ENCODE measurements around the gene UFSP1.
A peak's percentile ranks its signal among the peaks of the same experiment; 100 is the strongest.
"Not testable (repeated sequence)": the region's sequence is repeated elsewhere in the genome, so short reads cannot be mapped to it uniquely, and the experiment has no call there.

Gene UFSP1
- 1.1 reads per million for total RNA-seq

DNA sequence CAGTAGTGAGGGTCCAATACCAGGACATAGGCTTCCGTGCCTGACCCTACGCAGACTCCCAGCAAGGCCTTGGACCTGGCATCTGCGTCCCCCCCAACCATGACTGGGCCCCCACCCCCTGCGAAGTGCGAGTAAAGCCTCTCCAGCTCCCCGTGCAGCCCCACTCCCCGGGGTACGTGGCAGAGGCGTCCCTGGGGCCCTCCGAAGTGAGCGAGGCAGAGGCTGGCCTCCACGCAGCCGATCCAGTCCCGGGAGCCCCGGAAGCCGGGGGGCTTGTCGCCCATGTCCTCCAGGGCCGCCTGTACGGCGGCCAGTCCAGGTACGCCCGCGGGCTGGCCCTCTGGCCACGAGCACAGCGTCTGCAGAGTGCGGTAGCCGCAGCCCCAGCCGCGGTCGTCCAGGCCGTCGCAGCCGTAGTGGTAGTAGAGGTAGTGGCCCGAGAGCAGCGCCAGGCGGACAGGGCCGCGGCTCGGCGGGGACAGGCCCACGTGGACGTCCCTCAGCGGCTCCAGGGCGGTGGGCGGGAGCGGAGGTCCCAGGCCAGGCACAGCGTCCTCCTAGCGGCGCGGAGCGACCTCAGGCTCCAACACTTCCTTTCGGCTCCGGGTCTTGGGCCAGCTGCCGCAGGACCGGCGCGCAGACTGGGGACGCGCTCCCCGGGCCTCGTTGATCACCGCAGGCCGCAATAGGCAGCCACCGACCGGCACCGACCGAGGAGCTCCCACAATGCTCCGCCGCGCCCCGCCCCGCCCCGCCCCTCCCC is at the start of gene UFSP1:
Gene UFSP1, minus strand, starts transcription at position 728 of the 763 bp plus-strand sequence. Its CDS starts 444 bp downstream, at position 284.
- DNase-seq = no peak

DNA sequence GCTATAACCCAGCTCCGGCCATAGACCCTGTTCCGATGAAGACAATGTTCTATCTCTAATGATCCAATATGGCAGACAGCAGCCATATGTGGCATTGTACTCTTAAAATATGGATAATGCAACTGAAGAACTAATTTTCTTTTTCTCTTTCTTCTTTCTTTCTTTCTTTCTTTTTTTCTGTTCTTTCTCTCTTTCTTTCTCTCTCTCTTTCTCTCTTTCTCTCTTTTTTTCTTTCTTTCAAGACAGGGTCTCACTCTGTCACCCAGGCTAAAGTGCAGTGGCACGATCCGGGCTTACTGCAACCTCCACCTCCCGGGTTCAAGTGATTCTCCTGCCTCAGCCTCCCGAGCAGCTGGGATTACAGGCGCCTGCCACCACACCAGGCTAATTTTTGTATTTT is 46.7 kb upstream of the UFSP1 start:
- not testable (repeated sequence) for DNase-seq

DNA sequence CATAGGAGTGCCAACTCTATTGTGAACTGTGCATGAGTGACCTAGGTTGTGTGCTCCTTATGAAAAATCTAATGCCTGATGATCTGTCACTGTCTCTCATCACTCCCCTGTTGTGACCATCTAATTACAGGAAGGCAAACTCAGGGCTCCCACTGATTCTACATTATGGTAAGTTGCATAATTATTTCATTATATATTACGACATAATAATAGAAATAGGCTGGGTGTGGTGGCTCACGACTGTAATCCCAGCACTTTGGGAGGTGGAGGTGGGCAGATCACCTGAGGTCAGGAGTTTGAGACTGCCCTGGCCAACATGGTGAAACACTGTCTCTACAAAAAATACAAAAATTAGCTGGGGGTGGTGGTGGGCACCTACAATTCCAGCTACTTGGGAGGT is 45.9 kb upstream of the UFSP1 start:
- DNase-seq = not testable (repeated sequence)

DNA sequence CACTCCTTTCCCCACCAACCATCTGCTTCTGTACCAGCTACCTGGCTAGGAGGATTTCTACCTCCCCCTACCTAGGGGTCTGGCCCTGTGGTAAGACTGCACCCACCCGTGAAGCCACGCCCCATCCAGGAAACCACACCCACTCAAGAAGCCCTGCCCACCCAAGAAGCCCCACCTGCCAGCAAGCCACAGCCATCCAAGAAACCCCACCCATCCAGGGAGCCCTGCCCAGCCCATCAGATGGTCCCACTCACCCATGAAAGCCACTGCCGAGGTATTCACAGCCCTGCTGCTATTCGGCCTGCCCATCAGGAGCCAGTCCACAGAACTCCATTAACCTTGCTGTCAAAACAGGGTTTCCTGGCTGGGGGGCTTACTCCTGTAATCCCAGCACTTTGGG is 44.2 kb upstream of the UFSP1 start:
- no peak for DNase-seq

DNA sequence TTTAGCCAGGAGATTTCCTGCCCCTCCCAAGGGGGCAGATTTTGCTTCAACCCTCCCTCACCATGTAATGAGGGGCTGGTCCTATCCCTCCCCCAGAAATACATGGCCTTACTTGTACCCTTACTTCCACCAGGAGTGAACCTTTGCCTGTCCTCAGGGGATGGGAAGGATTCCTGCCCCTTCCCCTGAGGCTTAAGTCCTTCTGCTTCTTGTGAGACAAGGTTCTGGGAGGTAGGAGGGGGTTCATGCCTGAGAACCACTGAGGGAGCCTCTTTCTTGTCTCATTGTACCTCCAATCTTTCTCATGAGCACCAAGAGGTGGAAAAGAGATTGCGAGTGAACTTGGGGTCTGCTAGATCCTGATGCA is 40.3 kb upstream of the UFSP1 start:
- DNase-seq = no peak

DNA sequence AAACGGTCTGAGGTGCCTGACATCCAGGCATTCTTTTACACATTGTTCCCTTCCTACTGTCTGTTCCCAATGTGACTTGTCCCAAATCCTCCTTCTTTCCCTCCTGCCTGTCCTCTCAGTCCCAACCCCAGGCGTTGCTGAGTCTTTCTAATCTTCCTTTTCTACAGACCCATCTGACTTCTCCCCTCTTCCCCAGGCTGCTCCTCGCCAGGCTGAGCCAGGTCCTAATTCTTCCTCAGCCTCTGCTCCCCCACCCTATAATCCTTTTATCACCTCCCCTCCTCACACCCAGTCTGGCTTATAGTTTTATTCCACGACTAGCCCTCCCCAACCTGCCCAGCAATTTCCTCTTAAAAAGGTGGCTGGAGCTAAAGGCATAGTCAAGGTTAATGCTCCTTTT is 34.1 kb upstream of the UFSP1 start:
- DNase-seq = not testable (repeated sequence)

DNA sequence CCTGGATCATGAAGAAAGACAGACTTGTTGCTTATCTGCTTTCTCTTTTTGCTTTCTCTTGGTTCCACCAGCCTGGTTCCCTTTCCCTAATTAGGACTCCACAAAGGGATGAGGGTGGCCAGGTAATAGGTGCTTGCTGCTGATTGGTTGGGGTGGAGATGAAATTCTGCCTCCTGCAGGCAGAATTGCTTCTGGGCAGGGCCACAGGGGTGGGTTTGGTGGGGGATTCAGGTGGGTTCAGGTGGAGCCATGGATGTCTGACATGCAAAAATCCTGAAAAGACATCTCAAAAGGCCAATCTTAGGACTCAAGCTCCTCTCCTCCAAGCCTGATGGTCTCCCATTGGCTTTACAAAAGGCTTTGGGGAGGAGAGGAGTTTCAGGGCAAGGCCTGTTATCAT is 31.5 kb upstream of the UFSP1 start:
- DNase-seq = no peak

DNA sequence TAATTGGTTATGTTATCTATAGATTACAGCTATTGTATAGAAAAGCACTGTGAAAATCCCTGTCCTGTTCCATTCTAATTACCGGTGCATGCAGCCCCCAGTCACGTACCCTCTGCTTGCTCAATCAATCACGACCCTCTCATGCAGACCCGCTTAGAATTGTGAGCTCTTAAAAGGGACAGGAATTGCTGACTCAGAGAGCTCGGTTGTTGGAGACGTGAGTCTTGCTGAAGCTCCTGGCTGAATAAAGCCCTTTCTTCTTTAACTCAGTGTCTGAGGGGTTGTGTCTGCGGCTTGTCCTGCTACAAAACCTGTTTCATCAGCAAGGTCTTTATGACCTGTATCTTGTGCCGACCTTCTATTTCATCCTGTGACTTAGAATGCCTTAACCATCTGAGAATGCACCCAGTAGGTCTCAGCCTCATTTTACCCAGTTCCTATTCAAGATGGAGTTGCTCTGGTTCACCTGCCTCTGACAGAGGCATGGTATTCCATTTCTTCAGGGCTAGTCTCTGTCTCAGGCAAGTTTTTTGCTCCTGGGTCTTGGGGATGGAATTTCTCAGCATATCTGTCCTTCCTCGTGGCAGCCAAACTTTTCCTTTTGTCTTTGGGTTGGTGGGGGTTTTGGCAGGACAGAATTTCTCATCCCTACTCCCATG is 30.4 kb upstream of the UFSP1 start:
- not testable (repeated sequence) for DNase-seq

DNA sequence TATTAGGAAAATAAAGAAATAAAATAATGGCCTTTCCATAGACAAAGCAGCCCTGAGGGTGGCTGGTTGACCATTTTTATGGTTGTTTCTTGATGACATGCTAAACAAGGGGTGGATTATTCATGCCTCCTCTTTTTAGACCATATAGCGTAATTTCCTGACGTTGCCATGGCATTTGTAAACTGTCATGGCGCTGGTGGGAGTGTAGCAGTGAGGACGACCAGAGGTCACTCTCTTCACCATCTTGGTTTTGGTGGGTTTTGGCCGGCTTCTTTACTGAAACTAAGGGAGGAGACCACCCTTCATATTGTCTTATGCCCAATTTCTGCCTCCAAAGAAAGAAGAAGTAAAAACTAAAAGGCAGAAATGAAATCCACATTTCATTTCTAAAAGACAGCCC is 29.8 kb upstream of the UFSP1 start:
- DNase-seq = not testable (repeated sequence)

DNA sequence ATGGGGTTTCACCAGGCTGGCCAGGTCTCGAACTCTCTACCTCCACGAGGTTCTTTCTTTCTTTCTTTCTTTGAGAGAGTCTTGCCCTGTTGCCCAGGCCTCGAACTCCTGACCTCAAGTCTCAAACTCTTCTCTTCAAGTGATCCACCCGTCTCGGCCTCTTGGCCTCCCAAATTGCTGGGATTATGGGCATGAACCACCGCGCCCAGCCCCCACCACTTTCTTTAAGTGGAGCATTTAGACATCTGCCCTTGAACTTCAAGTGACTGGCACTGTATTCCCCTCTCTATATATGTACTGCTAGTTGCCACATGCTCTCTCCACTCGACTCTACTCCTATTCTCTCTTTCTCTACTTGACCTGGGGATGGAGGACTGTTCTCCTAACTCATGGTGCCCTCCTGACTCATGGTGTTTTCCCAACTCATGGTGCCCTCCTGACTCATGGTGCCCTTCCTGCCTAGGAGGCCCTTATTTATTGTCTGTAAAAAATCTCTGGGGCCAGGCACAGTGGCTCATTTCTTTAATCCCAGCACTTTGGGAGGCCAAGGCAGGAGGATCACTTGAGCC is 25.4 kb upstream of the UFSP1 start:
- no peak for DNase-seq

DNA sequence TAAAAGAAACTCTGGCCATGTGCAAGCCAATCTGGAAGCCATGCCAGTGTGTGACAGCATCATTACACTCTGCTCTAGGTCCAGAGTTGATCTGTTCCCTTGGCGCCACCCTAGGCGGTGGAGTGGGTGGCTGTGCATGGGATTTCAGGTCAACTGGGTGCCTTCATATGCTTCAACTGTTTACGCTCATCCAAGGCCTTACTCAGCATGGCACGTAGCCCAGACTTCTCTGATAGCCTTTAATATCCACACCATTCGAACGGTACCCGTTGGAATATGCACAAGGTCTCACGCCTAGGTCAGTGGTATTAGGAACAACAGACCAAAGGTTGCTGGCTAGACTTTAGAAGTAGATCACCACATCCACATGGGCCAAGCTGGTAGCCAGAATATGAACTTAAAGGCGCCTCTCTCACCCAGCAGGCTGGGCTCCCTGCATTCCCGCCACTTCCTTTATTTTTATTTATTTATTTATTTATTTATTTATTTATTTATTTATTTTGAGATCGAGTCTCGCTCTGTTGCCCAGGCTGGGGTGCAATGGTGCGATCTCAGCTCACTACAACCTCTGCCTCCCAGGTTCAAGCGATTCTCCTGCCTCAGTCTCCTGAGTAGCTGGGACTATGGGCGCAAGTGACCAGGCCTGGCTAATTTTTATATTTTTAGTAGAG is 24.8 kb upstream of the UFSP1 start:
- DNase-seq = no peak

DNA sequence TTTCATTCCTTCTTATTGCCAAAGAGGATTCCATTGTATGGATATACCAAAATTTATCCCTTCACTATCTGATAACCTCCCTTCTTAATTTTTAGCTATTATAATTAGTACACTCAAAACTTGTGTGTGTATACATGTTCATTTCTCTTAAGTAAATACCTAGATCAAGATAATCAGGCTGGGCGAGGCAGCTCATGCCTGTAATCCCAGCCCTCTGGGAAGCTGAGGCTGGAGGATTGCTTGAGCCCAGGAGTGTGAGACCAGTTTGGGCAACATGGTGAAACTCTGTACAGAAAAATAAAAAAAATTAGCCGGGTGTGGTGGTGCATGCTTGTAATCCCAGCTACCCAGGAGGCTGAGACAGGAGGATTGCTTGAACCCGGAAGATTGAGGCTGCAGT is 22.0 kb upstream of the UFSP1 start:
- DNase-seq = no peak

DNA sequence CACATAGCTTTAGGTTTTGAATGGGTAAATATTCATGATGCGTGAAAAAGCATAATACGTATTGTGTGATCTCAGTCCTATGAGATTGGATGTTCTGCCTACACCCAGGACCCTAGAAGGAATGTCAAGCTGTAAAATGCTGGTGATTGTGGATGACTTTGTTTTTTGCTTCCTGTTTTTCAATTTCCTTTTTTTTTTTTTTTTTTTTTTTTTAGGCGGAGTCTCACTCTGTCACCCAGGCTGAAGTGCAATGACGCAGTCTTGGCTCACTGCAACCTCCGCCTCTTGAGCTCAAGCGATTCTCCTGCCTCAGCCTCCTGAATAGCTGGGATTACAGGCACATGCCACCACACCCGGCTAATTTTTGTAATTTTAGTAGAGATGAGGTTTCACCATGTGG is 20.9 kb upstream of the UFSP1 start:
- DNase-seq = not testable (repeated sequence)

DNA sequence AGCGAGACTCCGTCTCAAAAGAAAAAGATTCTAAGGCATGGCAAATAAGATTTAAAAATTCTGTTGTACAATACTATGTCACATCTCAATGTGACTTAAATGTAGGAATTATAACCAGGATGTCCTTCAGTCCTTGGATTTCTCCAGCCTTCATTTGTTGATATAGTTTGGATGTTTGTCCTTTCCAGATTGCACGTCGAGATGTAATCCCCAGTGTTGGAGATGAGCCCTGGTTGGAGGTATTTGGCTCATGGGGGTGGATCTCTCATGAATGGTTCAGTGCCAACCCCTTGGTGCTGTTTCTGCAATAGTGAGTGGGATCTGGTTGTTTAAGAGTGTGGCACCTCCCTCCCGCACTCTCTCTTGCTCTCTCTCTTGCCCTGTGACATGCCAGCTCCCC is 19.0 kb upstream of the UFSP1 start:
- DNase-seq = no peak

DNA sequence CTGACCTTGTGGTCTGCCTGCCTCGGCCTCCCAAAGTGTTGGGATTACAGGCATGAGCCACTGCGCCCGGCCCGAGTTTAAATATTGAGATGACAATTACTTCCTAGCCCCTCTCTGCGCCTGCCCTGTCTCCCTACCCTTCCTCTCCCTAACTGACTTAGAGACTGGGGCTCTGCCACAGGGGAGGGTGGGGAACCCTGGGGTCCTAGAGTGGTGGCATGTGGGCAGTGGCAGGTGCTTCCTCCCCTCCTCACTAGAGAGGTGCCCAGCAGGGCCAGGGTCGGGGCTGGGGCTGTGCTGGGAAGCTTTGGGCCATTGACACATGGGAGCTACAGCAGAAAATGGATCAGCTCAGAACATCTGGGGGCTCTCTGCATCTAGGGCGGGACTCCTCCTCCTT is 13.1 kb upstream of the UFSP1 start:
- no peak for DNase-seq

DNA sequence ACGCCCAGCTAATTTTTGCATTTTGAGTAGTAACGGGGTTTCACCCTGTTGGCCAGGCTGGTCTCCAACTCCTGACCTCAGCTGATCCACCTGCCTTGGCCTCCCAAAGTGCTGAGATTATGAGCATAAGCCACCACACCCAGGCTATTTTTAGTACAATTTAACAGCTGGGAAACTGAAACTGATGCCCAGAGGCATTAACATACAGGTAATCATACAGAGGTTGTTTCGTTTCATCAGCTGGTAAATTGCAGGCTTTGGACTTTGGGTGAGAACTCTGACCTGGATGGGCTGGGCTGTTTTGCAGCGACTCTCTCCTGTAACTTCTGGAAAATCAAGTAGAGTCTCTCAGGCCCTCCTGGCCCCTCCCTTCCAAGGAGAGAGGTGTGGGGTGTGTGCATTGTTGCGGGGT is 12.4 kb upstream of the UFSP1 start:
- DNase-seq = no peak

DNA sequence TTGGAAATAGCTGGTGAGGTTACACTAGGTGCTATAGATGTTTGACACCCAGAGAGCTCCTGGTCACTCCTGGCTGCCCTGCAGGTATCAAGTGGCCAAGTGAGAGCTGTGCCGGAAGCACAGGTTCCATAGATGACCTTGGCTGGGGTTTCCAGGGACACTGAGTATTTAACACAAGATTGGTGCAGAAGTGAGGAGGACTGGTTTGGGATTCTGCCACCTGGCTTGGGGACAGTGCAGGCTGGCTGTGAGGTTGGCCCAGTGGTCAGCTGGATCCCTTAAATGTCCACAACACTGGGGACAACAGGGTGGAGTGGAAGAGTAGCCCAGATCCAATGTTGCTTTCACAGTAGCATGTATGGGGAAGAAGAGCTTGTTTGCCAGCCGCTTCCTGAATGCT is 11.5 kb upstream of the UFSP1 start:
- DNase-seq = no peak

DNA sequence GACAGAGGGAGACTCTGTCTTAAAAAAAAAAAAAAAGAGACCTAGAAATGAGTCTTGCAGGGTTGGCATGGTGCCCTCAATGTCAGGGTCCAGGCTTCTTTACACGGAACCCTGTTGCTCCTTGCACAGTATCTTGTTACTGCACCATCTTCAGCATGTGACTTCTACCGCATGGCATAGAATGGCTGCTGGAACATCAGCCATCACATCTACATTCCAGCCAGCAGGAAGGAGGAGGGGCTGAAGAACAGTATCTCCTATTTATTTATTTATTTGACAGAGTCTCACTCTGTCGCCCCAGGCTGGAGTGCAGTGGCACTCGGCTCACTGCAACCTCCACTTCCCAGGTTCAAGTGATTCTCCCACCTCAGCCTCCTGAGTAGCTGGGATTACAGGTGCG is 9.9 kb upstream of the UFSP1 start:
- DNase-seq = no peak

DNA sequence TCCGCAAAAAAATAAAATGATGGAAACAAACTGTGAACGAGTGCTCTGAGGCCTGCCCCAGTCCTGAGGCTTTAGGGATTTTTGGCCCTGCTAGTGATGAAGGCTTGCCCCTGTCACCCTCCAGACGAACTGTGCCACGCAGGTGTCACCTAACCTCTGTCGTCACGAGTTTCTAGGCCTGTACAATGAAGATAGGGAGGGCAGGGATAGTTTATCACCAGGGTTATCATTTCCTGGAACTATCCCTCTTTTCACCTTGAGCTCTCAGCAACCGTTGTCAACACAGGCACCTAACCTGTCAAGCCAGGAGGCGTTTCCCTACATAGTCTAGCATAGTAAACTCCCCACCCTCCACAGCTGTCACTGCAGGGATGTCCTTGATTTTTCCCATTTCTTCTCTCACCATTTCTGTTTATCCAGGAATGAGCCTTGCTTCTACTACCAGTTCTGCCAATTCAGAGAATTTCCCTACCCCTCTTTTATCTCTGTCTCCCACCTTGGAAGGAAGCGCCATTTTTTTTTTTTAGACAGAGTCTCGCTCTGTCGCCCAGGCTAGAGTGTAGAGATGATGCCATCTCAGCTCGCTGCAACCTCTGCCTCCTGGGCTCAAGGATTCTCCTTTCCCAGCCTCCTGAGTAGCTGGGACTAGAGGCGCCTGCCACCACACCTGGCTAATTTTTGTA is 8.4 kb upstream of the UFSP1 start:
- DNase-seq = no peak

DNA sequence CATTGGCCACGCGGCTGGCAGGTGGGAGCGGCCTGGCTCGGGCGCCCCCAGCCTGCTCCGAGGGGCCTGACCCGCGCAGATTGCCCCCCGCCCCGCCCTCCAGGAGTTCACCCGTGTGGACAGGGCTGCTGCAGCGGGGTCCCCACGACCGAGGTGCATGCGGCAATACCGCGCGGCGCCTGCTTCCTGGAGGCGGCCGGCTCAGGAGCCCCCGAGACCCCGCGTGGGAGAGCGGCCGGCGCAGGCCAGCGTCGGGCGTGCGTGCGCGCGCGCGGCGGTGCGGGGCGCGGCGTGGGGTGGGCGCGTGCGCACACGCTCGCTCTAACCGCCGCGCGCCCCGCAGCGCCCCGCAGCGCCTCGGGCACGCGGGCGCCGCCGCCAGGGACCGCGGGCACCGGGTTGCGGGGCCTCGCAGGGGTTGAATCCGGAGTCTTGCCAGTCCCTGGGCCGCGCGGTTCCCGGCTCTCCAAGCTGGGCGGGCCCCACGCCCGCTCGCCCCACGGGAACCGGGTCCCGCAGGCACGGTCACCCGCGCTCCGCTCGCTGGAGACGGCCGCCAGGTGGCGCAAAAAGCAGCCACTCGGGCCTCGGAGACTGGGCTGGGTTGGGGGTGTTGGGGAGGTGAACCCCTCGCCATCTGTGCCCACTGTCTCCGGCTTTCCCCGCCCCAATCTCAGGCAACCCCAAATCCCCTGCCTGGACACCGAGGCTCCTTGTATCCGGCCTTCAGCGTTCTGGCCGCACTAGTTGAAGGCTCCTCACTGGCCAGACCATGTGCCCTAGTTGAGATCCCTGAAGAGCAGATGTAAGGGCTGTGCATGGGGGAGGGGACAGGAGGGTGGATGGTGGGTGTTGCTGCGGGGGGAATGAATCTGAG is 7.5 kb upstream of the UFSP1 start:
- DNase-seq = peak; percentile 65

DNA sequence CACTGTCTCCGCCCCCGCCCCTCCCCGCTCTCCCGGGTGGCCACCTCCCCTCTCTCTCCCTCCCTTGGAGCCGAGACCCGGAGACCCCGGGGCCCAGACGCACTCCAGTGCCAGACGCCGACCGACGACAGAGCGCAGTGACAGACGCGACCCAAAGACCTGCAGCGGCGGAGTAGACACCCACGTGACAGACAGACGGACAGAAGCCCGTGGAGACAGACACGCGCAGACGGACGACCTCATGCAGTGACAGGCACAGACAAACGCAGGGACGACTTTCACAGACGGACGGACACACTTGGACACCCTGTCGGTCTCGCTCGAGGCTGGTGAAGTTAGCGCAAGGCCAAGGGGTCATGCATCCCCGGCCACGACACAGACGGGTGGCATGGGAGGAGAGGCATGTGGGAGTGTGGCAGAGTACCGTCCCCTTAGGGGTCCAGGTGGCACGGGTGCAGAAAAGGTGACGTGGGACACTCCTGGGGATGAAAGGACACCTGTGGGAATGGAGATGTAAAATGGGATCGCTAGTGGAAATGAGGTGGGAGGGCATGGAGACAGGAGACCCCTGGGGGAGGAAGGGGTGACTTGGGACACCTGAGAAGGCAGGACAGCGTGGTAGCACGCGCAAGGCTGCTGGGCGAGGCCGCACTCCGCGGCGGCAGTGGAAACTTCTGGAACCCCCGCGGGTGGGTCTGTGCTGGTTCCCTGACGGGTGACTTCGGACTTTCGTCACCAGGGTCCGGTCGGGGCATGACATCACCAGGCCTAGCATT is 6.6 kb upstream of the UFSP1 start:
- DNase-seq = peak; percentile 16

DNA sequence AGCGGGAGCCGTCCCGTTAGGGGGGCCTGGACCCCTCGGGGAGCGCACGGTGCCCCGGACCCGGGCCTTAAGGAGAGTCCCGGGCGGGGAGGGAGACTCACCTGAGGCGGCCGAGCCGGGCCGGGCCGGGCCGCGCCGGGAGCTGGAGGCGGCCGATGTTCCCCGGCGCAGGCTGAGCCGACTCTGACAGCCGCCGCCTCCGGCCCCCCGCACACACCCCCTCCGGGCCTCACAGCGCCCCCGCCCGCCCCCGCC is 6.1 kb upstream of the UFSP1 start, which contains the start of gene ACHE:
Gene ACHE, minus strand, starts transcription at position 188 of the 255 bp plus-strand sequence. CDS start 1,656 bp downstream, outside the sequence.
- DNase-seq = no peak

All from effector CD4-positive, alpha-beta T cell (primary cell).